ENCODE measurements around the gene ABLIM2.

The ABLIM2 gene

DNA sequence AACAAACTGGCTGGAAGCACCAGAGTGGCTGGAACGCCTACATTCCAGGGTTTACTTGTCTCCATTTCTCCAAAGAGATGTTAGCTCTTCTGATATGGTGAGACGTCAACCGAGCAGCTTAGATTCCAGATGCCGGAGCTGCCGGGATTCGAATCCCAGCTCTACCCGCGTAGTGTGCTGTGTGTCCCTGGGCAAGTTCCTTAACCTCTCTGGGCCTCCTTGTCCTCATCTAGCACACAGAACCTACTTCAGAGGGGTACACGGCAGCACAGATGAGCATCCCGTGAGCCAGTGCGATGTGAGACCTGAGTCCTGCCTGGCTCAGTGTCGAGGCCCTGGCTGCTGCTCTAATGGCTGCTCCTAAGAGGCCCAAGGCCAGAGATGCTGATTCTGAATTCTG, 60.1 kb downstream of the ABLIM2 start:
- no peak for DNase-seq (ENCODE audit: low read depth)
- no peak for TF ChIP-seq CTCF (conservative IDR thresholded peaks at IDR 0.05; ENCODE audit: low read depth, low read length)
- H3K4me3 ChIP-seq (ENCODE audit: low read length), result no peak overlapping the region

DNA sequence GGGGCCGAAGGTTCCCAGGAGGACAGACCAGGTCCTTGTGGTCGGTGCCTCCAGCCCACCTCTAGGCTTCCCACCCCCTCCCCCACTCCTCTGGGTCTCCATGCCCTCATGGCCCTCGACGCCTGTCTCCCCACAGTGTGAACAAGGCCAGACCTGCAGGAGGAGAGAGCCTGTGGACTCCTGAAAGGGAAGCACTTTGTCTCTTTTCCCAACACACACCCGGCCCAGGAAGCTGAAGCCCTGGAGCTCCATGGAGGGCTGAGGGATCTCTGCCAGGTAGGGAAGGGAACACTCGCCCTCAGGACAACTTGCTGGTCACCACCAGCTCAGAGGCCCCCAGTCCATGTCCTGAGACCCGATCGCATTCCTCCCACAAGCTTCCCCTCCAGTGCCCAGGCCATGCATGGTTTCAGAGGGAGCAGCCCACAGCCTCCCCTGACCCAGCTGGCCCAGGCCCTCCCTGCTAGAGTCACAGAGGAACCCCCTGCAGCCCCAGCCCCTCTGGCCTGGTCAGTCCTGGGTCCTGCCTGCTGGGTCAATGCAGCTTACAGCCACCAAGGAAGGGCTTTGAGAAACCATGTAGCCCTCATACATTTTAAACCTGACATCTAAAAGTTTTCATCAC, 60.8 kb downstream of the ABLIM2 start:
- no peak for TF ChIP-seq CTCF (conservative IDR thresholded peaks at IDR 0.05; ENCODE audit: low read depth, low read length)
- no peak for DNase-seq (ENCODE audit: low read depth)
- no peak overlapping the region for H3K4me3 ChIP-seq (ENCODE audit: low read length)

GRCh38 chr4:8097141-8097541, 61.5 kb downstream of the ABLIM2 start:
- no peak for TF ChIP-seq CTCF (conservative IDR thresholded peaks at IDR 0.05; ENCODE audit: low read depth, low read length)
- no peak for DNase-seq (ENCODE audit: low read depth)
- H3K4me3 ChIP-seq (ENCODE audit: low read length), result no peak overlapping the region

GRCh38 chr4:8096690-8097061, 61.9 kb downstream of the ABLIM2 start:
- H3K4me3 ChIP-seq (ENCODE audit: low read length), result no peak overlapping the region
- TF ChIP-seq CTCF (conservative IDR thresholded peaks at IDR 0.05; ENCODE audit: low read depth, low read length), result no peak
- DNase-seq (ENCODE audit: low read depth), result no peak

DNA sequence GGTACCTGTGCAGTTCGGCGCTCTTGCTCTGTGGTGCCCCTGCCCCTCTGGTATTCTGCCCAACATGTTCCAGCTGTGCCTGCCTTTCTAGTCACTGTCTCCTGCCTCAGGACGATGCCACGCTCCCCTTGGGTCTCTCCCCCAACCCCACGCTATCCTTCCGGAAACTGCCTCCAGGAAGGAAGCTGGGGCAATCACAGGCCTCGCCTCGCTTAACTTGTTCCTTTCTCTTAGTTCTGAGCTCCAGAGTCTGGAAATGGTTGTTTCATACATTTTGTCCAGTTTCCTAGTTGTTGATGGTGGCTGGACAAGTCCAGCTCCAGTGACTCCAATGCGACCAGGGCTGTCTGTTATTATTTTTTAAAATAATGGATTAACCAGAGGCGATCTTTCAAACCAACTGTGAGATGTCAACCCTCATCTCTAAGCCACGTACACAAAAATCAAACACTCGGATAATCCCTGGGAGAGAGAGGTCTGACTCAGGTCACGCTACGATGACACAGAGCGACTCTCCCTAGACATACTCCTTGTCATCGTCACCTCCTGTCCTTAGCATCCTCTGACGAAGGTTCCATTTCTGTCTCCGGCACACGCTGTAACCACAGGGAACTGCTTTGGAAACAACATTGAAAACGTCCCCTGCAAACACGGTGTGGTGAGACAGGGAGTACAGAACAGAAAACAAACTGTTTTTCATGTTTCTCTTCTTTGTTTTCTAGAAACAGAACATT, 62.5 kb downstream of the ABLIM2 start:
- no peak overlapping the region for H3K4me3 ChIP-seq (ENCODE audit: low read length)
- no peak for DNase-seq (ENCODE audit: low read depth)
- TF ChIP-seq CTCF (conservative IDR thresholded peaks at IDR 0.05; ENCODE audit: low read depth, low read length), result no peak

DNA sequence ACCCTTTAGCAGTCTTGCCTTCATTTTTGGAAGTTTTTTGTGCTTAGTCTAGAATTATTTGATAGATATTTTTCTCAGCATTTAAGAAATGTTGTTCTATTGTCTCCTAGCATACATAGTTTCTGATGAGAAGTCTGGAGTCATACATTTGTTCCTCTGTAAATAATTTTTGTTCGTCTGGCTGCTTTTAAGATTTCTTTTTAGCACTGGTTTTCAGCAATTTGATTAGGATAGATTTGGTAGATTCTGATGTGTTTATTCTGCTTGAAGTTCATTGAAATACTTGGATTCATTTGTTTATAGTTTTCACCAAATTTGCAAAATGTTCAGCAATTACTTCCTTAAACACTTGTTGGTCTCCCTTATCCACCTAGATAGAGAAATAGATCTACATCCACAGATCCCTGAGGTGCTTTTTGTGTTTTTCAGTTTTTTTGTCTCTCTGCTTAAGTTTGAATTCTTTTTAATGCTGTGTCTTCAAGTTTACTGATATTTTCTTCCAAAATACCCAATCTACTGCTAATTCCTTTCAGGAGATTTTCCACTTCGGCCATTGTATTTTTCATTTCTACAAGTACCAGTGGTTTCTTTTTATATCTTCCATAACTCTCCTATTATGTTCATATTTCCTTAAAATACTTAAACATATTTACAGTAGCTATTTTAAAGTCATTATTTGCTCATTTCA, 64.9 kb downstream of the ABLIM2 start:
- no peak overlapping the region for H3K4me3 ChIP-seq (ENCODE audit: low read length)
- DNase-seq (ENCODE audit: low read depth), result no peak
- TF ChIP-seq CTCF (conservative IDR thresholded peaks at IDR 0.05; ENCODE audit: low read depth, low read length), result no peak

Measured in retinal pigment epithelial cell (primary cell).